WTC11 (cell line): ENCODE measurements around the gene CYLC2. TPM values are rescaled to one million over a fixed set of nuclear protein-coding genes. Genes with fewer than 3 reads are reported as not detected.

Experiments
- ATAC-seq: fragments of 200-7000 bp; cut with Tn5 transposase; 2 replicates; pipeline ENCODE4 v1.10.0; 2021; ENCODE audit warnings: mild to moderate bottlenecking, moderate library complexity
- Bru-seq: library from RNA; stranded (reverse); fragments of 400-500 nt; gene quantifications from one replicate; lab custom pipeline; 2021; lab: Mats Ljungman, UMichigan
- CTCF ChIA-PET: fragments of 300-600 bp; sonication (Branson Sonifier 250); formaldehyde crosslinking; loops from one replicate; lab custom pipeline; 2021; ENCODE audit warnings: antibody characterized with exemption; lab: Charles Lee
- POLR2A ChIA-PET: fragments of 350-600 bp; sonication (Branson Sonifier 250); formaldehyde crosslinking; loops from one replicate; lab custom pipeline; 2021; ENCODE audit warnings: antibody characterized with exemption; lab: Charles Lee
- DNase-seq: peaks from one replicate; pipeline ENCODE4 v3.0.0; 2021; ENCODE audit warnings: low spot score
- H3K27ac Mint-ChIP-seq: 2 replicates; pipeline ENCODE4 v1.8.0; 2021; ENCODE audit warnings: mixed read lengths
- H3K27me3 Mint-ChIP-seq: 2 replicates; pipeline ENCODE4 v1.8.0; 2021; ENCODE audit warnings: low read depth, mild to moderate bottlenecking, moderate library complexity, mixed read lengths
- H3K36me3 Mint-ChIP-seq: 2 replicates; pipeline ENCODE4 v1.8.0; 2021; ENCODE audit warnings: mixed read lengths
- H3K4me1 Mint-ChIP-seq: 2 replicates; pipeline ENCODE4 v1.8.0; 2022; ENCODE audit warnings: mixed read lengths
- H3K4me3 Mint-ChIP-seq: 2 replicates; pipeline ENCODE4 v1.8.0; 2021; ENCODE audit warnings: mild to moderate bottlenecking, moderate library complexity, mixed read lengths
- H3K9me3 Mint-ChIP-seq: 2 replicates; pipeline ENCODE4 v1.8.0; 2021; ENCODE audit warnings: mixed read lengths
- CBFB ChIP-seq: sonication (generic); formaldehyde crosslinking; IDR thresholded peaks from 2 replicates; pipeline ENCODE4 v1.8.1; 2022; ENCODE audit warnings: mild to moderate bottlenecking, low read depth, missing genetic modification reagents
- CREB1 ChIP-seq: sonication (generic); formaldehyde crosslinking; IDR thresholded peaks from 2 replicates; pipeline ENCODE4 v1.8.0; 2023; ENCODE audit warnings: mild to moderate bottlenecking, missing genetic modification reagents
- FOXK1 ChIP-seq: sonication (generic); formaldehyde crosslinking; IDR thresholded peaks from 2 replicates; pipeline ENCODE4 v1.8.0; 2022; ENCODE audit warnings: mild to moderate bottlenecking, moderate library complexity, missing genetic modification reagents
- FOXP1 ChIP-seq: sonication (generic); formaldehyde crosslinking; IDR thresholded peaks from 2 replicates; pipeline ENCODE4 v1.8.0; 2022; ENCODE audit warnings: missing genetic modification reagents, mild to moderate bottlenecking, moderate library complexity, borderline replicate concordance
- GRHL2 ChIP-seq: fragments of 250-450 bp; sonication (Bioruptor Pico); IDR thresholded peaks from 2 replicates; pipeline ENCODE4 v1.8.0; 2022; ENCODE audit warnings: mild to moderate bottlenecking, moderate library complexity; ENCODE audit not compliant: insufficient replicate concordance, severe bottlenecking
- NFE2L1 ChIP-seq: sonication (generic); formaldehyde crosslinking; IDR thresholded peaks from 2 replicates; pipeline ENCODE4 v1.8.1; 2023; ENCODE audit warnings: missing genetic modification reagents
- OVOL2 ChIP-seq: fragments of 250-450 bp; sonication (Bioruptor Pico); IDR thresholded peaks from 2 replicates; pipeline ENCODE4 v1.9.0; 2021; ENCODE audit warnings: mild to moderate bottlenecking, borderline replicate concordance
- ZNF396 ChIP-seq: fragments of 250-450 bp; sonication (Bioruptor Pico); IDR thresholded peaks from 2 replicates; pipeline ENCODE4 v1.8.0; 2021; ENCODE audit warnings: mild to moderate bottlenecking, moderate library complexity, borderline replicate concordance
- ZNF416 ChIP-seq: fragments of 250-450 bp; sonication (Bioruptor Pico); IDR thresholded peaks from 2 replicates; pipeline ENCODE4 v1.9.0; 2021; ENCODE audit warnings: mild to moderate bottlenecking, inconsistent platforms
- ZNF423 ChIP-seq: fragments of 250-450 bp; sonication (Bioruptor Pico); IDR thresholded peaks from 2 replicates; pipeline ENCODE4 v2.1.2; 2022; ENCODE audit warnings: mild to moderate bottlenecking, moderate library complexity
- long read RNA-seq, 3 experiments: library from RNA in 1 of 3; library from capped mRNA in 1 of 3; library from polyadenylated mRNA in 1 of 3; unstranded in 2 of 3; stranded (forward) in 1 of 3; transcript quantifications; one replicate each; pipeline ENCODE4 v2.0.0, GENCODE V29; 2021
- total RNA-seq: library from RNA; stranded (reverse); gene quantifications from 3 replicates; pipeline ENCODE4 v1.2.3, GENCODE V29; 2021
- TF ChIP-seq, protein P1 (sequence below): sonication (generic); formaldehyde crosslinking; IDR thresholded peaks from 2 replicates; pipeline ENCODE4 v1.8.0; 2023; ENCODE audit warnings: missing genetic modification reagents
- TF ChIP-seq, protein P2 (sequence below): sonication (generic); formaldehyde crosslinking; IDR thresholded peaks from 2 replicates; pipeline ENCODE4 v1.8.1; 2023; ENCODE audit warnings: mild to moderate bottlenecking, missing genetic modification reagents, moderate library complexity
- TF ChIP-seq, protein P3 (sequence below): sonication (generic); formaldehyde crosslinking; IDR thresholded peaks from 2 replicates; pipeline ENCODE4 v1.8.0; 2022; ENCODE audit warnings: mild to moderate bottlenecking, missing genetic modification reagents
- TF ChIP-seq, protein P4 (sequence below): sonication (generic); formaldehyde crosslinking; IDR thresholded peaks from 2 replicates; pipeline ENCODE4 v1.8.1; 2022; ENCODE audit warnings: missing genetic modification reagents, borderline replicate concordance
- TF ChIP-seq, protein P5 (sequence below): fragments of 250-450 bp; sonication (Bioruptor Pico); IDR thresholded peaks from 2 replicates; pipeline ENCODE4 v1.9.0; 2021; ENCODE audit warnings: moderate library complexity, mild to moderate bottlenecking, inconsistent platforms, borderline replicate concordance
- TF ChIP-seq, protein P6 (sequence below): fragments of 250-450 bp; sonication (Bioruptor Pico); IDR thresholded peaks from 2 replicates; pipeline ENCODE4 v1.9.0; 2021; ENCODE audit warnings: mild to moderate bottlenecking
- TF ChIP-seq, protein P7 (sequence below): sonication (generic); formaldehyde crosslinking; IDR thresholded peaks from 2 replicates; pipeline ENCODE4 v1.8.1; 2023; ENCODE audit warnings: mild to moderate bottlenecking, moderate library complexity, missing genetic modification reagents
- TF ChIP-seq, protein P8 (sequence below): sonication (generic); formaldehyde crosslinking; IDR thresholded peaks from 2 replicates; pipeline ENCODE4 v1.8.0; 2023; ENCODE audit warnings: mild to moderate bottlenecking, missing genetic modification reagents
- TF ChIP-seq, protein P9 (sequence below): sonication (generic); formaldehyde crosslinking; IDR thresholded peaks from 2 replicates; pipeline ENCODE4 v1.8.1; 2022; ENCODE audit warnings: low read depth, missing genetic modification reagents, borderline replicate concordance

CYLC2 gene, protein sequence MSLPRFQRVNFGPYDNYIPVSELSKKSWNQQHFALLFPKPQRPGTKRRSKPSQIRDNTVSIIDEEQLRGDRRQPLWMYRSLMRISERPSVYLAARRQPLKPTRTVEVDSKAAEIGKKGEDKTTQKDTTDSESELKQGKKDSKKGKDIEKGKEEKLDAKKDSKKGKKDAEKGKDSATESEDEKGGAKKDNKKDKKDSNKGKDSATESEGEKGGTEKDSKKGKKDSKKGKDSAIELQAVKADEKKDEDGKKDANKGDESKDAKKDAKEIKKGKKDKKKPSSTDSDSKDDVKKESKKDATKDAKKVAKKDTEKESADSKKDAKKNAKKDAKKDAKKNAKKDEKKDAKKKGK
- total RNA-seq, result not detected in 3 replicates
- not detected for Bru-seq, nascent RNA
- long read RNA-seq, experiment 1, result 0 reads
- long read RNA-seq, experiment 2, result 0 reads
- long read RNA-seq, experiment 3, result 0 reads

DNA sequence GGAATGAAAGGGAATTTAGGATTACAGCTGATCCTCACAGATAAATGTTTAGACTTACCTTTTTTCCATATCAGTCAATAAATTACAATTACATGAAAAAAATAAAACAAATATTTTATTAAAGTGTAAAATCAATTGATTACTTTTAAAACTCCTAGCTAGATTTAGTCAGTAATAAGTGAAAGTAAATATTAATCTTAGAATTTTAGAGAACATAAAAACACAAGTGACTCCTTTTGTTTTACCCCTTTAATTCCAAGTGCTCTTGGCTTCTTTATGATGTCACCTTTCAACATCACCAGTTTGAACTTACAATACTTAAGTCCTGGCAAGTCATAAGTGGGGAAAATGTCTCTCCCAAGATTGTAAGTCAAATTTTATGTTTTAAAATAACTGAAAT is at the start of gene CYLC2:
Gene CYLC2, plus strand, starts transcription at position 301 of the 400 bp plus-strand sequence. Its CDS starts 48 bp downstream, at position 349.
- ChIA-PET POLR2A (no interaction called here), CTCF (no interaction called here)
- H3K4me3 Mint-ChIP-seq, result no peak within 1 kb of the TSS
- no peaks in the 10 kb centered on the region for H3K4me1 Mint-ChIP-seq
- no peak for ATAC-seq
- no peak for TF ChIP-seq NFE2L1 (CRISPR knock-in tag)
- TF ChIP-seq OVOL2, result no peak
- TF ChIP-seq CREB1, result no peak
- no peak for TF ChIP-seq ZNF416 (CRISPR knock-in tag)
- no peak for TF ChIP-seq FOXK1 (CRISPR knock-in tag)
- no peak for TF ChIP-seq FOXP1 (CRISPR knock-in tag)
- TF ChIP-seq, protein P1, sequence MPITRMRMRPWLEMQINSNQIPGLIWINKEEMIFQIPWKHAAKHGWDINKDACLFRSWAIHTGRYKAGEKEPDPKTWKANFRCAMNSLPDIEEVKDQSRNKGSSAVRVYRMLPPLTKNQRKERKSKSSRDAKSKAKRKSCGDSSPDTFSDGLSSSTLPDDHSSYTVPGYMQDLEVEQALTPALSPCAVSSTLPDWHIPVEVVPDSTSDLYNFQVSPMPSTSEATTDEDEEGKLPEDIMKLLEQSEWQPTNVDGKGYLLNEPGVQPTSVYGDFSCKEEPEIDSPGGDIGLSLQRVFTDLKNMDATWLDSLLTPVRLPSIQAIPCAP (CRISPR knock-in tag), result no peak
- TF ChIP-seq ZNF423 (CRISPR knock-in tag), result no peak
- TF ChIP-seq, protein P2, sequence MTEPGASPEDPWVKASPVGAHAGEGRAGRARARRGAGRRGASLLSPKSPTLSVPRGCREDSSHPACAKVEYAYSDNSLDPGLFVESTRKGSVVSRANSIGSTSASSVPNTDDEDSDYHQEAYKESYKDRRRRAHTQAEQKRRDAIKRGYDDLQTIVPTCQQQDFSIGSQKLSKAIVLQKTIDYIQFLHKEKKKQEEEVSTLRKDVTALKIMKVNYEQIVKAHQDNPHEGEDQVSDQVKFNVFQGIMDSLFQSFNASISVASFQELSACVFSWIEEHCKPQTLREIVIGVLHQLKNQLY (CRISPR knock-in tag), result no peak
- no peak for TF ChIP-seq GRHL2
- TF ChIP-seq, protein P3, sequence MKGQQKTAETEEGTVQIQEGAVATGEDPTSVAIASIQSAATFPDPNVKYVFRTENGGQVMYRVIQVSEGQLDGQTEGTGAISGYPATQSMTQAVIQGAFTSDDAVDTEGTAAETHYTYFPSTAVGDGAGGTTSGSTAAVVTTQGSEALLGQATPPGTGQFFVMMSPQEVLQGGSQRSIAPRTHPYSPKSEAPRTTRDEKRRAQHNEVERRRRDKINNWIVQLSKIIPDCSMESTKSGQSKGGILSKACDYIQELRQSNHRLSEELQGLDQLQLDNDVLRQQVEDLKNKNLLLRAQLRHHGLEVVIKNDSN, result no peak
- TF ChIP-seq, protein P4, sequence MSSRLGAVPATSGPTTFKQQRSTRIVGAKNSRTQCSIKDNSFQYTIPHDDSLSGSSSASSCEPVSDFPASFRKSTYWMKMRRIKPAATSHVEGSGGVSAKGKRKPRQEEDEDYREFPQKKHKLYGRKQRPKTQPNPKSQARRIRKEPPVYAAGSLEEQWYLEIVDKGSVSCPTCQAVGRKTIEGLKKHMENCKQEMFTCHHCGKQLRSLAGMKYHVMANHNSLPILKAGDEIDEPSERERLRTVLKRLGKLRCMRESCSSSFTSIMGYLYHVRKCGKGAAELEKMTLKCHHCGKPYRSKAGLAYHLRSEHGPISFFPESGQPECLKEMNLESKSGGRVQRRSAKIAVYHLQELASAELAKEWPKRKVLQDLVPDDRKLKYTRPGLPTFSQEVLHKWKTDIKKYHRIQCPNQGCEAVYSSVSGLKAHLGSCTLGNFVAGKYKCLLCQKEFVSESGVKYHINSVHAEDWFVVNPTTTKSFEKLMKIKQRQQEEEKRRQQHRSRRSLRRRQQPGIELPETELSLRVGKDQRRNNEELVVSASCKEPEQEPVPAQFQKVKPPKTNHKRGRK (CRISPR knock-in tag), result no peak
- no peak for TF ChIP-seq ZNF396 (CRISPR knock-in tag)
- TF ChIP-seq, protein P5, sequence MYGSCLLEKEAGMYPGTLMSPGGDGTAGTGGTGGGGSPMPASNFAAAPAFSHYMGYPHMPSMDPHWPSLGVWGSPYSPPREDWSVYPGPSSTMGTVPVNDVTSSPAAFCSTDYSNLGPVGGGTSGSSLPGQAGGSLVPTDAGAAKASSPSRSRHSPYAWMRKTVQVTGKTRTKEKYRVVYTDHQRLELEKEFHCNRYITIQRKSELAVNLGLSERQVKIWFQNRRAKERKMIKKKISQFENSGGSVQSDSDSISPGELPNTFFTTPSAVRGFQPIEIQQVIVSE, result no peak
- TF ChIP-seq, protein P6, sequence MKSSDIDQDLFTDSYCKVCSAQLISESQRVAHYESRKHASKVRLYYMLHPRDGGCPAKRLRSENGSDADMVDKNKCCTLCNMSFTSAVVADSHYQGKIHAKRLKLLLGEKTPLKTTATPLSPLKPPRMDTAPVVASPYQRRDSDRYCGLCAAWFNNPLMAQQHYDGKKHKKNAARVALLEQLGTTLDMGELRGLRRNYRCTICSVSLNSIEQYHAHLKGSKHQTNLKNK (CRISPR knock-in tag), result no peak
- no peak for TF ChIP-seq CBFB (CRISPR knock-in tag)
- TF ChIP-seq, protein P7, sequence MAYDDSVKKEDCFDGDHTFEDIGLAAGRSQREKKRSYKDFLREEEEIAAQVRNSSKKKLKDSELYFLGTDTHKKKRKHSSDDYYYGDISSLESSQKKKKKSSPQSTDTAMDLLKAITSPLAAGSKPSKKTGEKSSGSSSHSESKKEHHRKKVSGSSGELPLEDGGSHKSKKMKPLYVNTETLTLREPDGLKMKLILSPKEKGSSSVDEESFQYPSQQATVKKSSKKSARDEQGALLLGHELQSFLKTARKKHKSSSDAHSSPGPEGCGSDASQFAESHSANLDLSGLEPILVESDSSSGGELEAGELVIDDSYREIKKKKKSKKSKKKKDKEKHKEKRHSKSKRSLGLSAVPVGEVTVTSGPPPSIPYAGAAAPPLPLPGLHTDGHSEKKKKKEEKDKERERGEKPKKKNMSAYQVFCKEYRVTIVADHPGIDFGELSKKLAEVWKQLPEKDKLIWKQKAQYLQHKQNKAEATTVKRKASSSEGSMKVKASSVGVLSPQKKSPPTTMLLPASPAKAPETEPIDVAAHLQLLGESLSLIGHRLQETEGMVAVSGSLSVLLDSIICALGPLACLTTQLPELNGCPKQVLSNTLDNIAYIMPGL (CRISPR knock-in tag), result no peak
- TF ChIP-seq, protein P8, sequence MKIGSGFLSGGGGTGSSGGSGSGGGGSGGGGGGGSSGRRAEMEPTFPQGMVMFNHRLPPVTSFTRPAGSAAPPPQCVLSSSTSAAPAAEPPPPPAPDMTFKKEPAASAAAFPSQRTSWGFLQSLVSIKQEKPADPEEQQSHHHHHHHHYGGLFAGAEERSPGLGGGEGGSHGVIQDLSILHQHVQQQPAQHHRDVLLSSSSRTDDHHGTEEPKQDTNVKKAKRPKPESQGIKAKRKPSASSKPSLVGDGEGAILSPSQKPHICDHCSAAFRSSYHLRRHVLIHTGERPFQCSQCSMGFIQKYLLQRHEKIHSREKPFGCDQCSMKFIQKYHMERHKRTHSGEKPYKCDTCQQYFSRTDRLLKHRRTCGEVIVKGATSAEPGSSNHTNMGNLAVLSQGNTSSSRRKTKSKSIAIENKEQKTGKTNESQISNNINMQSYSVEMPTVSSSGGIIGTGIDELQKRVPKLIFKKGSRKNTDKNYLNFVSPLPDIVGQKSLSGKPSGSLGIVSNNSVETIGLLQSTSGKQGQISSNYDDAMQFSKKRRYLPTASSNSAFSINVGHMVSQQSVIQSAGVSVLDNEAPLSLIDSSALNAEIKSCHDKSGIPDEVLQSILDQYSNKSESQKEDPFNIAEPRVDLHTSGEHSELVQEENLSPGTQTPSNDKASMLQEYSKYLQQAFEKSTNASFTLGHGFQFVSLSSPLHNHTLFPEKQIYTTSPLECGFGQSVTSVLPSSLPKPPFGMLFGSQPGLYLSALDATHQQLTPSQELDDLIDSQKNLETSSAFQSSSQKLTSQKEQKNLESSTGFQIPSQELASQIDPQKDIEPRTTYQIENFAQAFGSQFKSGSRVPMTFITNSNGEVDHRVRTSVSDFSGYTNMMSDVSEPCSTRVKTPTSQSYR (CRISPR knock-in tag), result no peak
- TF ChIP-seq, protein P9, sequence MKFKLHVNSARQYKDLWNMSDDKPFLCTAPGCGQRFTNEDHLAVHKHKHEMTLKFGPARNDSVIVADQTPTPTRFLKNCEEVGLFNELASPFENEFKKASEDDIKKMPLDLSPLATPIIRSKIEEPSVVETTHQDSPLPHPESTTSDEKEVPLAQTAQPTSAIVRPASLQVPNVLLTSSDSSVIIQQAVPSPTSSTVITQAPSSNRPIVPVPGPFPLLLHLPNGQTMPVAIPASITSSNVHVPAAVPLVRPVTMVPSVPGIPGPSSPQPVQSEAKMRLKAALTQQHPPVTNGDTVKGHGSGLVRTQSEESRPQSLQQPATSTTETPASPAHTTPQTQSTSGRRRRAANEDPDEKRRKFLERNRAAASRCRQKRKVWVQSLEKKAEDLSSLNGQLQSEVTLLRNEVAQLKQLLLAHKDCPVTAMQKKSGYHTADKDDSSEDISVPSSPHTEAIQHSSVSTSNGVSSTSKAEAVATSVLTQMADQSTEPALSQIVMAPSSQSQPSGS, result no peak
- DNase-seq, result no peak
- no peaks in the 10 kb centered on the region for H3K27me3 Mint-ChIP-seq
- no peak within 1 kb of the TSS for H3K27ac Mint-ChIP-seq
- H3K9me3 Mint-ChIP-seq, result no peaks in the 10 kb centered on the region
- H3K36me3 Mint-ChIP-seq, result no peaks in the 10 kb centered on the region
